Measurements from ENCODE around the gene KCNJ2.

GRCh38 chr17:70132505-70132904 lies 36.8 kb upstream of the KCNJ2 start:
- TF ChIP-seq CTCF (IDR thresholded peaks at IDR 0.05) (no peak), EZH2 (IDR thresholded peaks at IDR 0.05) (no peak), EZH2phosphoT487 (IDR thresholded peaks at IDR 0.05) (no peak)

Data from neural progenitor cell (in vitro differentiated cells).